GM23338 (cell line): ENCODE data around the gene ANKRD55. TPM values are rescaled to one million over a fixed set of nuclear protein-coding genes. Genes with fewer than 3 reads are reported as not detected.

Experiments used
- ATAC-seq: fragments of 200-7000 bp; cut with Tn5 transposase; 3 replicates; pipeline ENCODE4 v1.9.1; 2020
- DNase-seq: peaks from one replicate; pipeline ENCODE4 v3.0.0-alpha.2; 2015; ENCODE audit warnings: low spot score
- H2AFZ ChIP-seq: fragments of 200-600 bp; sonication (generic); 2 replicates; pipeline ENCODE4 v1.8.0; 2016; ENCODE audit warnings: antibody characterized with exemption, mild to moderate bottlenecking, moderate library complexity
- H3F3A ChIP-seq: fragments of 200-600 bp; sonication (generic); replicated peaks from 2 replicates; pipeline ENCODE4 v1.8.0; 2017; ENCODE audit warnings: antibody characterized with exemption, mixed run types, low read depth
- H3K27ac ChIP-seq: fragments of 200-600 bp; sonication (generic); 2 replicates; pipeline ENCODE4 v1.6.1; 2016; ENCODE audit warnings: low read depth
- H3K27me3 ChIP-seq: fragments of 200-600 bp; sonication (generic); 2 replicates; pipeline ENCODE4 v1.8.0; 2016; ENCODE audit warnings: mild to moderate bottlenecking, mixed run types, moderate library complexity; ENCODE audit not compliant: insufficient read depth
- H3K36me3 ChIP-seq: fragments of 200-600 bp; sonication (generic); 2 replicates; pipeline ENCODE4 v1.8.0; 2016; ENCODE audit warnings: mild to moderate bottlenecking; ENCODE audit not compliant: insufficient read depth
- H3K4me1 ChIP-seq: fragments of 200-600 bp; sonication (generic); 2 replicates; pipeline ENCODE4 v1.8.0; 2016; ENCODE audit warnings: mild to moderate bottlenecking, moderate library complexity; ENCODE audit not compliant: insufficient read depth
- H3K4me2 ChIP-seq: fragments of 200-600 bp; sonication (generic); 2 replicates; pipeline ENCODE4 v1.7.1; 2017; ENCODE audit warnings: mixed run types
- H3K4me3 ChIP-seq: fragments of 200-600 bp; sonication (generic); 2 replicates; pipeline ENCODE4 v1.6.1; 2016; ENCODE audit warnings: mixed run types
- H3K79me2 ChIP-seq: fragments of 200-600 bp; sonication (generic); replicated peaks from 2 replicates; pipeline ENCODE4 v1.8.0; 2017; ENCODE audit warnings: mild to moderate bottlenecking; ENCODE audit not compliant: insufficient read depth
- H3K9me2 ChIP-seq: fragments of 200-600 bp; sonication (generic); 2 replicates; pipeline ENCODE4 v1.8.0; 2017; ENCODE audit not compliant: insufficient read depth
- H4K20me1 ChIP-seq: fragments of 200-600 bp; sonication (generic); replicated peaks from 2 replicates; pipeline ENCODE4 v1.8.0; 2017; ENCODE audit warnings: mild to moderate bottlenecking; ENCODE audit not compliant: insufficient read depth
- H3K27ac Mint-ChIP-seq: 2 replicates; pipeline ENCODE4 v1.8.0; 2020; ENCODE audit warnings: inconsistent platforms, mild to moderate bottlenecking, moderate library complexity, mixed read lengths
- H3K27me3 Mint-ChIP-seq: 3 replicates; pipeline ENCODE4 v1.8.0; 2022; ENCODE audit warnings: low read depth, mild to moderate bottlenecking, moderate library complexity, mixed read lengths, inconsistent platforms; ENCODE audit not compliant: insufficient read depth, poor library complexity
- H3K36me3 Mint-ChIP-seq: 3 replicates; pipeline ENCODE4 v1.8.0; 2021; ENCODE audit warnings: low read depth, mild to moderate bottlenecking, inconsistent platforms, moderate library complexity, mixed read lengths
- H3K4me1 Mint-ChIP-seq: 3 replicates; pipeline ENCODE4 v1.8.0; 2020; ENCODE audit warnings: mild to moderate bottlenecking, inconsistent platforms, mixed read lengths
- H3K4me3 Mint-ChIP-seq: 3 replicates; pipeline ENCODE4 v1.8.0; 2021; ENCODE audit warnings: moderate library complexity, mild to moderate bottlenecking, inconsistent platforms, mixed read lengths
- H3K9me3 Mint-ChIP-seq: 3 replicates; pipeline ENCODE4 v1.8.0; 2020; ENCODE audit warnings: moderate library complexity, mild to moderate bottlenecking, inconsistent platforms, mixed read lengths
- CREB1 ChIP-seq: fragments of 250-450 bp; sonication (Bioruptor Pico); IDR thresholded peaks from 2 replicates; pipeline ENCODE4 v1.5.0; 2020; ENCODE audit warnings: low read depth, mild to moderate bottlenecking, moderate library complexity
- CTCF ChIP-seq, 2 experiments: fragments of 200-600 bp in 1 of 2; sonication (generic) in 1 of 2; conservative IDR thresholded peaks; 2 replicates each; pipeline versions ENCODE4 v1.5.1 to v1.6.1; 2016 to 2017; ENCODE audit warnings: antibody characterized with exemption in 2 of 2, low read depth in 2 of 2, mild to moderate bottlenecking in 2 of 2, moderate library complexity in 1 of 2
- ETS1 ChIP-seq: IDR thresholded peaks from 2 replicates; pipeline ENCODE4 v1.6.1; 2016; ENCODE audit warnings: antibody characterized with exemption
- EZH2 ChIP-seq: fragments of 200-600 bp; sonication (generic); IDR thresholded peaks from one replicate; pipeline ENCODE4 v1.8.0; 2017; ENCODE audit warnings: antibody characterized with exemption, mild to moderate bottlenecking, low read depth; ENCODE audit not compliant: unreplicated experiment
- EZH2phosphoT487 ChIP-seq: fragments of 200-600 bp; sonication (generic); IDR thresholded peaks from one replicate; pipeline ENCODE4 v1.8.1; 2018; ENCODE audit warnings: antibody characterized with exemption; ENCODE audit not compliant: unreplicated experiment
- JUNB ChIP-seq: IDR thresholded peaks from one replicate; pipeline ENCODE4 v1.6.1; 2016; ENCODE audit warnings: antibody characterized with exemption; ENCODE audit not compliant: unreplicated experiment
- NANOG ChIP-seq: IDR thresholded peaks from 2 replicates; pipeline ENCODE4 v1.6.1; 2016; ENCODE audit warnings: antibody characterized with exemption, borderline replicate concordance
- POLR2AphosphoS5 ChIP-seq: IDR thresholded peaks from 2 replicates; pipeline ENCODE4 v1.6.1; 2016; ENCODE audit warnings: antibody characterized with exemption, low read depth
- REST ChIP-seq: IDR thresholded peaks from one replicate; pipeline ENCODE4 v1.6.1; 2018; ENCODE audit warnings: antibody characterized with exemption; ENCODE audit not compliant: unreplicated experiment
- STAT1 ChIP-seq: IDR thresholded peaks from one replicate; pipeline ENCODE4 v1.6.1; 2016; ENCODE audit warnings: antibody characterized with exemption; ENCODE audit not compliant: unreplicated experiment
- ZNF114 ChIP-seq: fragments of 250-450 bp; sonication (Bioruptor Pico); IDR thresholded peaks from 2 replicates; pipeline ENCODE4 v1.5.0; 2020; ENCODE audit warnings: mild to moderate bottlenecking, moderate library complexity
- ZNF331 ChIP-seq: fragments of 250-450 bp; sonication (Bioruptor Pico); IDR thresholded peaks from 2 replicates; pipeline ENCODE4 v1.5.0; 2020; ENCODE audit warnings: low read depth, mild to moderate bottlenecking, moderate library complexity
- ZNF462 ChIP-seq: fragments of 250-450 bp; sonication (Bioruptor Pico); IDR thresholded peaks from 2 replicates; pipeline ENCODE4 v1.5.0; 2020; ENCODE audit warnings: mild to moderate bottlenecking, moderate library complexity
- polyA plus RNA-seq: library from polyadenylated mRNA; unstranded; fragments of >200 nt; fragmentation: Nextera tagmentation; extraction: Ambion mirVana; gene quantifications from 2 replicates; pipeline ENCODE4 v1.2.1, GENCODE V29; 2016
- total RNA-seq: library from RNA; depleted of rRNA; stranded (reverse); fragments of >200 nt; shearing (Covaris generic); gene quantifications from 2 replicates; pipeline ENCODE4 v1.2.3, GENCODE V29; 2014

Gene ANKRD55
- total and polyA plus RNA-seq, 2 experiments from 2014 or later, result not detected

- H3K4me1 ChIP-seq, result no peaks in the 10 kb centered on the region
- Mint-ChIP-seq H3K36me3 (no peaks in the 10 kb centered on the region; the same call in 2 of the 3 replicates), H3K9me3 (no peaks in the 10 kb centered on the region), H3K27ac (no peak overlapping the region), H3K4me3 (no peak overlapping the region), H3K4me1 (peaks cover 7% of the 10 kb centered on the region; the same call in 1 of the 3 replicates), H3K27me3 (peaks cover 4% of the 10 kb centered on the region)
- no peaks in the 10 kb centered on the region for H3K9me2 ChIP-seq
- no peak overlapping the region for H2AFZ ChIP-seq
- no peaks in the 10 kb centered on the region for H3K27me3 ChIP-seq
- DNase-seq (no peak), ATAC-seq (no peak)
- H3K4me3 ChIP-seq, result no peak overlapping the region
- no peaks in the 10 kb centered on the region for H3F3A ChIP-seq
- TF ChIP-seq ZNF462 (CRISPR knock-in tag) (no peak), EZH2phosphoT487 (no peak), JUNB (no peak), NANOG (no peak), POLR2AphosphoS5 (no peak), CTCF (conservative IDR thresholded peaks at IDR 0.05; ENCODE audit: low read depth in 2 of 2) (no peak), ETS1 (no peak), CREB1 (CRISPR knock-in tag) (no peak), ZNF331 (CRISPR knock-in tag) (no peak), ZNF114 (CRISPR knock-in tag) (no peak), REST (no peak), STAT1 (no peak), EZH2 (no peak)
- H3K36me3 ChIP-seq, result no peaks in the 10 kb centered on the region
- H3K4me2 ChIP-seq, result no peak overlapping the region
- no peaks in the 10 kb centered on the region for H3K79me2 ChIP-seq
- no peak overlapping the region for H3K27ac ChIP-seq
- H4K20me1 ChIP-seq, result no peaks in the 10 kb centered on the region
Observed at GRCh38 chr5:56075361-56075760, 157.8 kb downstream of the ANKRD55 start.
